Naive thymus-derived CD8-positive, alpha-beta T cell (primary cell): ENCODE results near the gene TNRC18. TPM values are rescaled to one million over a fixed set of nuclear protein-coding genes. Genes with fewer than 3 reads are reported as not detected.
"Not testable (repeated sequence)": the region's sequence is repeated elsewhere in the genome, so short reads cannot be mapped to it uniquely, and the experiment has no call there.

Source experiments
- ATAC-seq, 2 donors: fragments of 150-1000 bp; cut with Tn5 transposase in 1 of 2; sonication (Bioruptor Pico), chemical (Tn5 transposase) in 1 of 2; 1 replicate in 1 of 2; 2 replicates in 1 of 2; pipeline ENCODE4 v1.10.0; 2021; ENCODE audit warnings: mild to moderate bottlenecking in 2 of 2, moderate library complexity in 2 of 2
- POLR2A ChIA-PET: fragments of 350-600 bp; sonication (Branson Sonifier 250); formaldehyde crosslinking; loops from one replicate; lab custom pipeline; 2021; ENCODE audit warnings: antibody characterized with exemption; lab: Charles Lee
- DNase-seq, 10 donors: peaks; one replicate each; pipeline versions ENCODE4 v3.0.0 to v3.0.0-alpha.2; 2020 to 2022
- H3K27ac Mint-ChIP-seq, 10 donors: one replicate each; pipeline ENCODE4 v1.8.0; 2020 to 2022; ENCODE audit warnings: mild to moderate bottlenecking in 10 of 10, mixed read lengths in 10 of 10, moderate library complexity in 4 of 10, inconsistent platforms in 1 of 10
- H3K27me3 Mint-ChIP-seq, 5 donors: one replicate each; pipeline ENCODE4 v1.8.0; 2021 to 2022; ENCODE audit warnings: mixed read lengths in 5 of 5
- H3K36me3 Mint-ChIP-seq, 3 donors: one replicate each; pipeline ENCODE4 v1.8.0; 2020 to 2022; ENCODE audit warnings: mixed read lengths in 3 of 3, mild to moderate bottlenecking in 2 of 3, inconsistent platforms in 1 of 3
- H3K4me1 Mint-ChIP-seq, 4 donors: one replicate each; pipeline ENCODE4 v1.8.0; 2021 to 2022; ENCODE audit warnings: mixed read lengths in 4 of 4
- H3K4me3 Mint-ChIP-seq, 10 donors: one replicate each; pipeline ENCODE4 v1.8.0; 2020 to 2022; ENCODE audit warnings: mild to moderate bottlenecking in 10 of 10, mixed read lengths in 10 of 10, moderate library complexity in 6 of 10, inconsistent platforms in 1 of 10
- H3K9me3 Mint-ChIP-seq, 9 donors: one replicate each; pipeline ENCODE4 v1.8.0; 2020 to 2022; ENCODE audit warnings: mixed read lengths in 9 of 9, mild to moderate bottlenecking in 3 of 9, inconsistent platforms in 1 of 9, moderate library complexity in 1 of 9
- polyA plus RNA-seq, 3 donors: library from polyadenylated mRNA; unstranded; fragments of 300-500 nt; fragmentation: Illumina TruSeq; gene quantifications; one replicate each; pipeline ENCODE4 v1.2.3, GENCODE V29; 2021
- total RNA-seq, 8 experiments: library from RNA in 2 of 8; stranded (reverse) in 2 of 8; gene quantifications; one replicate each; pipeline ENCODE4 v1.2.3 and lab custom pipeline; 2021 to 2026

TNRC18 gene
- total and polyA plus RNA-seq, 5 experiments from 2014 or later = 0.59 to 42.7 (median 1.6) TPM

GRCh38 chr7:5281598-5282500 lies 141.8 kb downstream of the TNRC18 start:
- DNase-seq, H3K36me3 Mint-ChIP-seq, H3K4me1 Mint-ChIP-seq, ATAC-seq, POLR2A ChIA-PET, H3K9me3 Mint-ChIP-seq: not testable (repeated sequence)
- peaks cover 2 to 19% (median 6%) of the 10 kb centered on the region in 5 donors for H3K27me3 Mint-ChIP-seq
- H3K27ac Mint-ChIP-seq = peak overlapping the region in 1 of 10 donors; percentile 33
- H3K4me3 Mint-ChIP-seq = peak overlapping the region in 6 of 10 donors; percentile 2 to 67 (median 52)

- POLR2A ChIA-PET = no interaction called here
- H3K36me3 Mint-ChIP-seq = no peaks in the 10 kb centered on the region
- peaks cover 0 to 2% (median 0%) of the 10 kb centered on the region in 4 donors for H3K4me1 Mint-ChIP-seq
- H3K27me3 Mint-ChIP-seq = peaks cover 2 to 19% (median 4%) of the 10 kb centered on the region in 5 donors
- no peak overlapping the region for H3K4me3 Mint-ChIP-seq
- no peaks in the 10 kb centered on the region for H3K9me3 Mint-ChIP-seq
- no peak for DNase-seq
- no peak overlapping the region for H3K27ac Mint-ChIP-seq
- no peak for ATAC-seq
Measured at GRCh38 chr7:5279734-5280133, 143.9 kb downstream of the TNRC18 start.

- H3K36me3 Mint-ChIP-seq = no peaks in the 10 kb centered on the region
- H3K9me3 Mint-ChIP-seq = no peaks in the 10 kb centered on the region
- H3K4me1 Mint-ChIP-seq = no peaks in the 10 kb centered on the region
- no peak for ATAC-seq
- peaks cover 0 to 11% (median 2%) of the 10 kb centered on the region in 5 donors for H3K27me3 Mint-ChIP-seq
- no peak overlapping the region for H3K4me3 Mint-ChIP-seq
- POLR2A ChIA-PET = no interaction called here
- H3K27ac Mint-ChIP-seq = no peak overlapping the region
- no peak for DNase-seq
Measured at GRCh38 chr7:5278766-5279165, 144.9 kb downstream of the TNRC18 start.

GRCh38 chr7:5276611-5277010 lies 147.0 kb downstream of the TNRC18 start:
- H3K4me3 Mint-ChIP-seq = no peak overlapping the region
- POLR2A ChIA-PET = no interaction called here
- no peaks in the 10 kb centered on the region for H3K9me3 Mint-ChIP-seq
- H3K27ac Mint-ChIP-seq = peak overlapping the region in 1 of 10 donors; percentile 15
- ATAC-seq = no peak
- H3K36me3 Mint-ChIP-seq = no peaks in the 10 kb centered on the region
- DNase-seq = no peak
- H3K4me1 Mint-ChIP-seq = no peaks in the 10 kb centered on the region
- peaks cover 0 to 11% (median 4%) of the 10 kb centered on the region in 5 donors for H3K27me3 Mint-ChIP-seq

GRCh38 chr7:5276123-5276522 lies 147.5 kb downstream of the TNRC18 start:
- H3K36me3 Mint-ChIP-seq, H3K27ac Mint-ChIP-seq, POLR2A ChIA-PET, H3K4me3 Mint-ChIP-seq, ATAC-seq, DNase-seq, H3K9me3 Mint-ChIP-seq, H3K27me3 Mint-ChIP-seq, H3K4me1 Mint-ChIP-seq: not testable (repeated sequence)

GRCh38 chr7:5275510-5275909 lies 148.1 kb downstream of the TNRC18 start:
- not testable (repeated sequence) for DNase-seq, H3K4me3 Mint-ChIP-seq

GRCh38 chr7:5274985-5275431 lies 148.6 kb downstream of the TNRC18 start:
- H3K27me3 Mint-ChIP-seq, H3K27ac Mint-ChIP-seq, H3K4me3 Mint-ChIP-seq, DNase-seq, POLR2A ChIA-PET, H3K4me1 Mint-ChIP-seq, ATAC-seq, H3K36me3 Mint-ChIP-seq, H3K9me3 Mint-ChIP-seq: not testable (repeated sequence)

More at GRCh38 chr7:5275510-5275909, 148.1 kb downstream of the TNRC18 start:
- H3K36me3 Mint-ChIP-seq, POLR2A ChIA-PET, H3K27ac Mint-ChIP-seq, H3K27me3 Mint-ChIP-seq, ATAC-seq, H3K4me1 Mint-ChIP-seq, H3K9me3 Mint-ChIP-seq: not testable (repeated sequence)

- Mint-ChIP-seq H3K9me3 (no peaks in the 10 kb centered on the region), H3K27ac (no peak overlapping the region), H3K4me1 (no peaks in the 10 kb centered on the region), H3K36me3 (no peaks in the 10 kb centered on the region), H3K4me3 (no peak overlapping the region), H3K27me3 (peaks cover 0 to 6% (median 0%) of the 10 kb centered on the region in 5 donors)
- ATAC-seq (no peak), DNase-seq (no peak)
- POLR2A ChIA-PET = no interaction called here
Measured at GRCh38 chr7:5274441-5274840, 149.2 kb downstream of the TNRC18 start.

GRCh38 chr7:5273831-5274405 lies 149.7 kb downstream of the TNRC18 start:
- POLR2A ChIA-PET, DNase-seq, H3K9me3 Mint-ChIP-seq, H3K27me3 Mint-ChIP-seq, H3K4me1 Mint-ChIP-seq, ATAC-seq, H3K36me3 Mint-ChIP-seq, H3K27ac Mint-ChIP-seq: not testable (repeated sequence)
- H3K4me3 Mint-ChIP-seq = peak overlapping the region in 1 of 10 donors; percentile 29

GRCh38 chr7:5270788-5271187 lies 152.8 kb downstream of the TNRC18 start:
- DNase-seq (no peak), ATAC-seq (no peak)
- Mint-ChIP-seq H3K4me3 (no peak overlapping the region), H3K36me3 (no peaks in the 10 kb centered on the region), H3K27ac (no peak overlapping the region), H3K27me3 (peaks cover 0 to 4% (median 0%) of the 10 kb centered on the region in 5 donors), H3K4me1 (no peaks in the 10 kb centered on the region), H3K9me3 (no peaks in the 10 kb centered on the region)
- POLR2A ChIA-PET = interaction anchor here (0.7 kb wide), 1 partner anchor 174 kb away, joined by 4 read pairs; no protein-coding TSS in a partner anchor

- H3K27ac Mint-ChIP-seq, H3K36me3 Mint-ChIP-seq, DNase-seq, POLR2A ChIA-PET, H3K4me3 Mint-ChIP-seq, H3K4me1 Mint-ChIP-seq, H3K9me3 Mint-ChIP-seq, H3K27me3 Mint-ChIP-seq, ATAC-seq: not testable (repeated sequence)
Measured at GRCh38 chr7:5269992-5270657, 153.5 kb downstream of the TNRC18 start.

- H3K4me3 Mint-ChIP-seq, ATAC-seq, H3K27ac Mint-ChIP-seq, POLR2A ChIA-PET, DNase-seq, H3K36me3 Mint-ChIP-seq, H3K4me1 Mint-ChIP-seq, H3K9me3 Mint-ChIP-seq, H3K27me3 Mint-ChIP-seq: not testable (repeated sequence)
Measured at GRCh38 chr7:5267829-5268228, 155.8 kb downstream of the TNRC18 start.
